K562 (cell line): Measurements from ENCODE around the gene ZBTB49. TPM values are rescaled to one million over a fixed set of nuclear protein-coding genes. Genes with fewer than 3 reads are reported as not detected.

Experiments used
- MBD2 ChIP-seq: sonication (generic); IDR thresholded peaks from 2 replicates; pipeline ENCODE4 v1.6.1; 2016; ENCODE audit warnings: low read depth, borderline replicate concordance
- MIER1 ChIP-seq: fragments of 450-650 bp; IDR thresholded peaks from 2 replicates; pipeline ENCODE4 v1.6.1; 2016; ENCODE audit warnings: antibody characterized with exemption, mild to moderate bottlenecking, low read depth
- NCOA2 ChIP-seq, 2 experiments: fragments of 450-650 bp; IDR thresholded peaks; 2 replicates each; pipeline ENCODE4 v1.6.1; 2018; ENCODE audit warnings: mild to moderate bottlenecking in 2 of 2, moderate library complexity in 1 of 2; ENCODE audit not compliant: partially characterized antibody in 2 of 2
- NFIC ChIP-seq: fragments of 450-650 bp; IDR thresholded peaks from 2 replicates; pipeline ENCODE4 v1.6.1; 2017; ENCODE audit warnings: mild to moderate bottlenecking, inconsistent platforms
- YBX1 ChIP-seq: fragments of 450-650 bp; IDR thresholded peaks from 2 replicates; pipeline ENCODE4 v1.7.1; 2016; ENCODE audit warnings: mild to moderate bottlenecking
- ZNF24 ChIP-seq: fragments of 450-650 bp; IDR thresholded peaks from 2 replicates; pipeline ENCODE4 v1.6.1; 2016
- ZSCAN29 ChIP-seq: fragments of 450-650 bp; IDR thresholded peaks from 2 replicates; pipeline ENCODE4 v1.6.1; 2017
- polyA plus RNA-seq, 8 experiments: library from polyadenylated mRNA; depleted of rRNA in 4 of 8; stranded (reverse) in 5 of 8; unstranded in 3 of 8; fragments of >200 nt; fragmentation: Nextera tagmentation in 2 of 8; fragmentation: Illumina TruSeq in 1 of 8; extraction: Ambion mirVana in 2 of 8; extraction: Trizol in 1 of 8; gene quantifications; 2 replicates each; pipeline versions ENCODE4 v1.2.1 to v1.2.3, GENCODE V29; 2011 to 2014; ENCODE audit warnings: inconsistent platforms in 1 of 8, missing spikeins in 1 of 8
- total RNA-seq, 7 experiments: library from RNA; depleted of rRNA in 6 of 7; stranded (reverse); fragments of >200 nt in 6 of 7; fragmentation: Illumina TruSeq in 2 of 7; extraction: Trizol in 2 of 7; gene quantifications; 2 replicates each; pipeline versions ENCODE4 v1.2.1 to v1.2.3, GENCODE V29; 2011 to 2021; ENCODE audit warnings: low replicate concordance in 1 of 7
- TF ChIP-seq, protein P1 (sequence below), 3 experiments: fragments of 200-800 bp in 1 of 3; fragments of 250-450 bp in 1 of 3; fragments of 450-650 bp in 1 of 3; sonication (Bioruptor Pico) in 1 of 3; sonication (Bioruptor generic) in 1 of 3; formaldehyde crosslinking in 1 of 3; IDR thresholded peaks; 2 replicates each; pipeline versions ENCODE4 v1.6.1 to v1.8.0; 2016 to 2022; ENCODE audit warnings: mild to moderate bottlenecking in 2 of 3, missing genetic modification characterization in 2 of 3, missing compliant biosample characterization in 1 of 3, moderate library complexity in 1 of 3
- TF ChIP-seq, protein P2 (sequence below), 3 experiments: IDR thresholded peaks in 2 of 3; conservative IDR thresholded peaks in 1 of 3; 2 replicates each; pipeline ENCODE4 v1.5.1; 2011 to 2012; ENCODE audit warnings: low read length in 3 of 3, mild to moderate bottlenecking in 3 of 3, control low read depth in 2 of 3, improper control_type of control experiment in 1 of 3, inconsistent platforms in 1 of 3, low read depth in 1 of 3, mixed read lengths in 1 of 3, moderate library complexity in 1 of 3; ENCODE audit not compliant: insufficient read depth in 2 of 3

ZBTB49 gene
- total and polyA plus RNA-seq, 9 of the 15 experiments (the other 6 are each of a cell fraction or from before 2014, with no cell fraction given) = 0.49 to 8.0 (median 4.2) TPM

DNA sequence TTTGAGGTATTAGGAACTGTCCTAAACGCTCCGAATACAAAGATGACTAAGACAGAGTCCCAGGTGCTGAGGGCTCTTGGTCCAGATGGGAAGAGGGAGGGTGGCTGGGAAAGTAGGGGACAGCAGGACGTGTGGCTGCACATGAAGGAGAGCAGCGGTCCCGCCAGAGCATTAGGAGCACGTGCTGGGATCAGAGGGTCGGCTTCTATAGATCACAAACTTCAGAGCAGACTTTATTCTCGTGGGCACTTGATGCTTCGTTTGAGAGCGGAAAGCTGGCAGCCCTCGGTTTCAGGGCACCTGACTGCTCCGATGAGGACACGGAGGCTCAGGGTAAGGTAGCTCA lies 26.1 kb downstream of the ZBTB49 start (continued):
- TF ChIP-seq, protein P1, sequence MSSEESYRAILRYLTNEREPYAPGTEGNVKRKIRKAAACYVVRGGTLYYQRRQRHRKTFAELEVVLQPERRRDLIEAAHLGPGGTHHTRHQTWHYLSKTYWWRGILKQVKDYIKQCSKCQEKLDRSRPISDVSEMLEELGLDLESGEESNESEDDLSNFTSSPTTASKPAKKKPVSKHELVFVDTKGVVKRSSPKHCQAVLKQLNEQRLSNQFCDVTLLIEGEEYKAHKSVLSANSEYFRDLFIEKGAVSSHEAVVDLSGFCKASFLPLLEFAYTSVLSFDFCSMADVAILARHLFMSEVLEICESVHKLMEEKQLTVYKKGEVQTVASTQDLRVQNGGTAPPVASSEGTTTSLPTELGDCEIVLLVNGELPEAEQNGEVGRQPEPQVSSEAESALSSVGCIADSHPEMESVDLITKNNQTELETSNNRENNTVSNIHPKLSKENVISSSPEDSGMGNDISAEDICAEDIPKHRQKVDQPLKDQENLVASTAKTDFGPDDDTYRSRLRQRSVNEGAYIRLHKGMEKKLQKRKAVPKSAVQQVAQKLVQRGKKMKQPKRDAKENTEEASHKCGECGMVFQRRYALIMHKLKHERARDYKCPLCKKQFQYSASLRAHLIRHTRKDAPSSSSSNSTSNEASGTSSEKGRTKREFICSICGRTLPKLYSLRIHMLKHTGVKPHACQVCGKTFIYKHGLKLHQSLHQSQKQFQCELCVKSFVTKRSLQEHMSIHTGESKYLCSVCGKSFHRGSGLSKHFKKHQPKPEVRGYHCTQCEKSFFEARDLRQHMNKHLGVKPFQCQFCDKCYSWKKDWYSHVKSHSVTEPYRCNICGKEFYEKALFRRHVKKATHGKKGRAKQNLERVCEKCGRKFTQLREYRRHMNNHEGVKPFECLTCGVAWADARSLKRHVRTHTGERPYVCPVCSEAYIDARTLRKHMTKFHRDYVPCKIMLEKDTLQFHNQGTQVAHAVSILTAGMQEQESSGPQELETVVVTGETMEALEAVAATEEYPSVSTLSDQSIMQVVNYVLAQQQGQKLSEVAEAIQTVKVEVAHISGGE (CRISPR knock-in tag; IDR thresholded peaks at IDR 0.05) = no peak
- no peak for TF ChIP-seq MIER1
- TF ChIP-seq YBX1 = no peak
- no peak for TF ChIP-seq NFIC
- no peak for TF ChIP-seq ZNF24
- no peak for TF ChIP-seq MBD2
- no peak for TF ChIP-seq NCOA2 (IDR thresholded peaks at IDR 0.05; ENCODE audit: partially characterized antibody in 2 of 2)
- no peak for TF ChIP-seq ZSCAN29
- TF ChIP-seq, protein P2, sequence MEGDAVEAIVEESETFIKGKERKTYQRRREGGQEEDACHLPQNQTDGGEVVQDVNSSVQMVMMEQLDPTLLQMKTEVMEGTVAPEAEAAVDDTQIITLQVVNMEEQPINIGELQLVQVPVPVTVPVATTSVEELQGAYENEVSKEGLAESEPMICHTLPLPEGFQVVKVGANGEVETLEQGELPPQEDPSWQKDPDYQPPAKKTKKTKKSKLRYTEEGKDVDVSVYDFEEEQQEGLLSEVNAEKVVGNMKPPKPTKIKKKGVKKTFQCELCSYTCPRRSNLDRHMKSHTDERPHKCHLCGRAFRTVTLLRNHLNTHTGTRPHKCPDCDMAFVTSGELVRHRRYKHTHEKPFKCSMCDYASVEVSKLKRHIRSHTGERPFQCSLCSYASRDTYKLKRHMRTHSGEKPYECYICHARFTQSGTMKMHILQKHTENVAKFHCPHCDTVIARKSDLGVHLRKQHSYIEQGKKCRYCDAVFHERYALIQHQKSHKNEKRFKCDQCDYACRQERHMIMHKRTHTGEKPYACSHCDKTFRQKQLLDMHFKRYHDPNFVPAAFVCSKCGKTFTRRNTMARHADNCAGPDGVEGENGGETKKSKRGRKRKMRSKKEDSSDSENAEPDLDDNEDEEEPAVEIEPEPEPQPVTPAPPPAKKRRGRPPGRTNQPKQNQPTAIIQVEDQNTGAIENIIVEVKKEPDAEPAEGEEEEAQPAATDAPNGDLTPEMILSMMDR (IDR thresholded peaks at IDR 0.05 in 2 of 3, conservative IDR thresholded peaks at IDR 0.05 in 1 of 3; ENCODE audit: insufficient read depth in 2 of 3, low read depth in 1 of 3, low read length in 3 of 3) = no peak
